Measurements from ENCODE around the gene BTBD8. TPM values are rescaled to one million over a fixed set of nuclear protein-coding genes. Genes with fewer than 3 reads are reported as not detected.
A peak's percentile ranks its signal among the peaks of the same experiment; 100 is the strongest.

Gene BTBD8
- total RNA-seq, 4 donors from 2014 or later, result 1.5 to 7.2 (median 3.1) TPM

DNA sequence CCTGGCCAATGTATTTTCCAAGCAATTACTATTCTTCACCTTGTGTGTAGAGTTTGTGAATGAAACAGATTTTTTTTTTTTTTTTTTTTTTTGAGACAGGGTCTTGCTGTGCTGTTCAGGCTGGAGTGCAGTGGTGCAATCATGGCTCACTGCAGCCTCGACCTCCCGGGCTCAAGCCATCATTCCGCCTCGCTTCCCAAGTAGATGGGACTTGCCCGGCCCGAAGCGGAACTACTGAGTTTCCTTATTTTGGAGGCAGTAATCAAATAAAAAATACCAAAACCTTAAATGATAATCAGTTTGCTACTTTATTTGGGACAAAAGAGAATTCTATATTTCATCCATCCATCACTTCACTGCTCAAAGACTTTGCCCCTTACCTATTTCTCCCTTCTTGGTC, 704 bp upstream of the BTBD8 start:
- H3K4me1 ChIP-seq, result peaks cover 4% of the 10 kb centered on the region
- peak overlapping the region; percentile 72 for H3K4me3 ChIP-seq
- H3K27ac ChIP-seq, result no peak overlapping the region
- WGBS, result 94% methylated on average over 7 of the region's 7 CpGs
- no peaks in the 10 kb centered on the region for H3K27me3 ChIP-seq
- TF ChIP-seq, protein P1, sequence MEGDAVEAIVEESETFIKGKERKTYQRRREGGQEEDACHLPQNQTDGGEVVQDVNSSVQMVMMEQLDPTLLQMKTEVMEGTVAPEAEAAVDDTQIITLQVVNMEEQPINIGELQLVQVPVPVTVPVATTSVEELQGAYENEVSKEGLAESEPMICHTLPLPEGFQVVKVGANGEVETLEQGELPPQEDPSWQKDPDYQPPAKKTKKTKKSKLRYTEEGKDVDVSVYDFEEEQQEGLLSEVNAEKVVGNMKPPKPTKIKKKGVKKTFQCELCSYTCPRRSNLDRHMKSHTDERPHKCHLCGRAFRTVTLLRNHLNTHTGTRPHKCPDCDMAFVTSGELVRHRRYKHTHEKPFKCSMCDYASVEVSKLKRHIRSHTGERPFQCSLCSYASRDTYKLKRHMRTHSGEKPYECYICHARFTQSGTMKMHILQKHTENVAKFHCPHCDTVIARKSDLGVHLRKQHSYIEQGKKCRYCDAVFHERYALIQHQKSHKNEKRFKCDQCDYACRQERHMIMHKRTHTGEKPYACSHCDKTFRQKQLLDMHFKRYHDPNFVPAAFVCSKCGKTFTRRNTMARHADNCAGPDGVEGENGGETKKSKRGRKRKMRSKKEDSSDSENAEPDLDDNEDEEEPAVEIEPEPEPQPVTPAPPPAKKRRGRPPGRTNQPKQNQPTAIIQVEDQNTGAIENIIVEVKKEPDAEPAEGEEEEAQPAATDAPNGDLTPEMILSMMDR (IDR thresholded peaks at IDR 0.05), result no peak
- no peak for TF ChIP-seq POLR2AphosphoS5 (IDR thresholded peaks at IDR 0.05)
- TF ChIP-seq EP300 (IDR thresholded peaks at IDR 0.05), result no peak
- no peak for TF ChIP-seq POLR2A (IDR thresholded peaks at IDR 0.05)
- no peaks in the 10 kb centered on the region for H3K9me3 ChIP-seq
- no peak for DNase-seq (ENCODE audit: low spot score in 2 of 2)
- no peaks in the 10 kb centered on the region for H3K36me3 ChIP-seq

- no peak for TF ChIP-seq POLR2A (IDR thresholded peaks at IDR 0.05)
- no peak for TF ChIP-seq EP300 (IDR thresholded peaks at IDR 0.05)
- TF ChIP-seq POLR2AphosphoS5 (IDR thresholded peaks at IDR 0.05), result no peak
- TF ChIP-seq, protein P1 (IDR thresholded peaks at IDR 0.05), result no peak
- H3K4me1 ChIP-seq, result peaks cover 4% of the 10 kb centered on the region
- WGBS, result 26% methylated on average over 4 of the region's 4 CpGs
- peak overlapping the region; percentile 46 for H3K27ac ChIP-seq
- DNase-seq (ENCODE audit: low spot score in 2 of 2), result no peak
- H3K27me3 ChIP-seq, result no peaks in the 10 kb centered on the region
- no peaks in the 10 kb centered on the region for H3K36me3 ChIP-seq
- peak overlapping the region; percentile 72 for H3K4me3 ChIP-seq
- no peaks in the 10 kb centered on the region for H3K9me3 ChIP-seq
Measured at GRCh38 chr1:92081031-92081430, 886 bp downstream of the BTBD8 start.

- Histone ChIP-seq H3K4me3 (no peak overlapping the region), H3K36me3 (no peaks in the 10 kb centered on the region), H3K4me1 (peaks cover 4% of the 10 kb centered on the region), H3K27me3 (no peaks in the 10 kb centered on the region), H3K27ac (no peak overlapping the region), H3K9me3 (no peaks in the 10 kb centered on the region)
- TF ChIP-seq, protein P1 (IDR thresholded peaks at IDR 0.05), result no peak
- TF ChIP-seq EP300 (IDR thresholded peaks at IDR 0.05) (no peak), POLR2AphosphoS5 (IDR thresholded peaks at IDR 0.05) (no peak), POLR2A (IDR thresholded peaks at IDR 0.05) (no peak)
- no peak for DNase-seq (ENCODE audit: low spot score in 2 of 2)
- WGBS, result 97% methylated on average over 1 of the region's 1 CpG
Measured at GRCh38 chr1:92084651-92085050, 4.5 kb downstream of the BTBD8 start.

- no peak overlapping the region for H3K4me3 ChIP-seq
- H3K4me1 ChIP-seq, result peaks cover 4% of the 10 kb centered on the region
- H3K27ac ChIP-seq, result no peak overlapping the region
- H3K36me3 ChIP-seq, result no peaks in the 10 kb centered on the region
- no peak for DNase-seq (ENCODE audit: low spot score in 2 of 2)
- TF ChIP-seq POLR2AphosphoS5 (IDR thresholded peaks at IDR 0.05) (no peak), POLR2A (IDR thresholded peaks at IDR 0.05) (no peak)
- H3K27me3 ChIP-seq, result no peaks in the 10 kb centered on the region
- H3K9me3 ChIP-seq, result no peaks in the 10 kb centered on the region
- 94% methylated on average over 4 of the region's 4 CpGs for WGBS
Measured at GRCh38 chr1:92085727-92086126, 5.6 kb downstream of the BTBD8 start.

DNA sequence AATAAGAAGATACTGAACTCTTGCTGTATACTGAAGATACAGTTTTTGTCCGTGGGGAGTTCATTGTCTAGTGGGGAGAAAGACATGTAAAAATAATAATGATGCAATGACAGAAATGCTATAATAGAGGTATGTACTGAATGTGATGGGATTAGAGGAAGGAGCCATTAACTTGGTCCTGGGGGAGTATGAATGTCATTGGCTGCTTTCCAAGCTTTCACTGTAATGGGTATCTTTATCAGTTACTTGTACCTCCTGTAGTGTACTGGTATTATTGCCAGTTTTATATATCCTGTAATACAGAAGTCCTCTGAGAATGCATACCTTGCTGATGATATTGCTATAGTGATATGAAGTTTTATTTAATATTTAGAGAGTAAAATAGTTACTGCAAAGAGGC, 7.4 kb downstream of the BTBD8 start:
- no peak overlapping the region for H3K27ac ChIP-seq
- no peaks in the 10 kb centered on the region for H3K36me3 ChIP-seq
- TF ChIP-seq EP300 (IDR thresholded peaks at IDR 0.05) (no peak), POLR2AphosphoS5 (IDR thresholded peaks at IDR 0.05) (no peak), POLR2A (IDR thresholded peaks at IDR 0.05) (no peak)
- TF ChIP-seq, protein P1 (IDR thresholded peaks at IDR 0.05), result no peak
- no peaks in the 10 kb centered on the region for H3K4me1 ChIP-seq
- WGBS, result 91% methylated on average over 1 of the region's 1 CpG
- DNase-seq (ENCODE audit: low spot score in 2 of 2), result no peak
- no peak overlapping the region for H3K4me3 ChIP-seq
- H3K9me3 ChIP-seq, result no peaks in the 10 kb centered on the region
- H3K27me3 ChIP-seq, result no peaks in the 10 kb centered on the region

- TF ChIP-seq POLR2A (IDR thresholded peaks at IDR 0.05), result no peak
- TF ChIP-seq EP300 (IDR thresholded peaks at IDR 0.05), result no peak
- TF ChIP-seq, protein P1 (IDR thresholded peaks at IDR 0.05), result no peak
- TF ChIP-seq POLR2AphosphoS5 (IDR thresholded peaks at IDR 0.05), result no peak
- Histone ChIP-seq H3K27ac (no peak overlapping the region), H3K4me1 (no peaks in the 10 kb centered on the region), H3K4me3 (no peak overlapping the region), H3K36me3 (peaks cover 5% of the 10 kb centered on the region), H3K9me3 (no peaks in the 10 kb centered on the region), H3K27me3 (no peaks in the 10 kb centered on the region)
- 96% methylated on average over 5 of the region's 5 CpGs for WGBS
- DNase-seq (ENCODE audit: low spot score in 2 of 2), result no peak
Measured at GRCh38 chr1:92091625-92092024, 11.5 kb downstream of the BTBD8 start.

All from suprapubic skin (tissue), 4 donors.